Mesenchymal stem cell (in vitro differentiated cells and primary cell): ENCODE measurements around the gene EEF1AKMT3.

Source experiments
- DNase-seq: peaks from one replicate; pipeline ENCODE4 v3.0.0-alpha.2; 2013
- H2AFZ ChIP-seq: one replicate; pipeline ENCODE4 v1.6.1; 2013; ENCODE audit warnings: low read depth, mild to moderate bottlenecking, control low read depth, inconsistent platforms, low read length, moderate library complexity
- H2AK5ac ChIP-seq: 2 replicates; pipeline ENCODE4 v1.6.1; 2013; ENCODE audit warnings: low read length, moderate library complexity, mild to moderate bottlenecking, inconsistent platforms; ENCODE audit not compliant: severe bottlenecking
- H2BK120ac ChIP-seq: one replicate; pipeline ENCODE4 v1.6.1; 2013; ENCODE audit warnings: low read depth, mild to moderate bottlenecking, inconsistent platforms, low read length, moderate library complexity
- H2BK12ac ChIP-seq, 2 experiments: one replicate each; pipeline ENCODE4 v1.6.1; 2013; ENCODE audit warnings: inconsistent platforms in 2 of 2, low read length in 2 of 2, mild to moderate bottlenecking in 2 of 2, moderate library complexity in 2 of 2, control low read depth in 1 of 2
- H2BK15ac ChIP-seq: one replicate; pipeline ENCODE4 v1.6.1; 2013; ENCODE audit warnings: mild to moderate bottlenecking, low read depth, inconsistent platforms; ENCODE audit not compliant: poor library complexity, severe bottlenecking
- H2BK5ac ChIP-seq: 2 replicates; pipeline ENCODE4 v1.6.1; 2013; ENCODE audit warnings: low read depth, mild to moderate bottlenecking, low read length, control low read depth, inconsistent platforms; ENCODE audit not compliant: poor library complexity, severe bottlenecking
- H3K14ac ChIP-seq, 2 experiments: one replicate each; pipeline ENCODE4 v1.6.1; 2013; ENCODE audit warnings: inconsistent platforms in 2 of 2, low read length in 2 of 2, control low read depth in 1 of 2, mild to moderate bottlenecking in 1 of 2, moderate library complexity in 1 of 2
- H3K18ac ChIP-seq, 2 experiments: one replicate each; pipeline ENCODE4 v1.6.1; 2013; ENCODE audit warnings: inconsistent platforms in 2 of 2, low read length in 2 of 2, control low read depth in 1 of 2, low read depth in 1 of 2, mild to moderate bottlenecking in 1 of 2
- H3K23ac ChIP-seq, 2 experiments: one replicate each; pipeline ENCODE4 v1.6.1; 2013; ENCODE audit warnings: inconsistent platforms in 2 of 2, low read length in 2 of 2, mild to moderate bottlenecking in 2 of 2, moderate library complexity in 2 of 2, control low read depth in 1 of 2
- H3K27ac ChIP-seq: 2 replicates; pipeline ENCODE4 v1.5.1; 2013; ENCODE audit warnings: mild to moderate bottlenecking, moderate library complexity, low read length, control low read depth, inconsistent platforms; ENCODE audit not compliant: poor library complexity, severe bottlenecking
- H3K27me3 ChIP-seq, 2 experiments: 2 replicates each; pipeline versions ENCODE4 v1.6.1 to v1.7.0; 2013; ENCODE audit warnings: low read length in 2 of 2, mild to moderate bottlenecking in 2 of 2, moderate library complexity in 2 of 2, control low read depth in 1 of 2, inconsistent platforms in 1 of 2; ENCODE audit not compliant: control insufficient read depth in 1 of 2, insufficient read depth in 1 of 2
- H3K36me3 ChIP-seq, 2 experiments: 2 replicates each; pipeline versions ENCODE4 v1.6.1 to v1.7.0; 2013; ENCODE audit warnings: low read length in 2 of 2, control low read depth in 1 of 2, inconsistent platforms in 1 of 2, low read depth in 1 of 2, mild to moderate bottlenecking in 1 of 2; ENCODE audit not compliant: insufficient read depth in 2 of 2, control insufficient read depth in 1 of 2
- H3K4ac ChIP-seq, 2 experiments: one replicate each; pipeline ENCODE4 v1.6.1; 2013; ENCODE audit warnings: inconsistent platforms in 2 of 2, low read length in 2 of 2, mild to moderate bottlenecking in 2 of 2, moderate library complexity in 2 of 2, control low read depth in 1 of 2, low read depth in 1 of 2
- H3K4me1 ChIP-seq: 2 replicates; pipeline ENCODE4 v1.6.1; 2013; ENCODE audit warnings: low read depth, low read length, control low read depth; ENCODE audit not compliant: control insufficient read depth, insufficient read depth
- H3K4me2 ChIP-seq: 2 replicates; pipeline ENCODE4 v1.6.1; 2013; ENCODE audit warnings: low read length, mild to moderate bottlenecking, inconsistent platforms; ENCODE audit not compliant: poor library complexity, severe bottlenecking
- H3K4me3 ChIP-seq, 2 experiments: 2 replicates each; pipeline versions ENCODE4 v1.5.1 to v1.7.0; 2013; ENCODE audit warnings: low read length in 2 of 2, mild to moderate bottlenecking in 2 of 2, control low read depth in 1 of 2, low read depth in 1 of 2; ENCODE audit not compliant: insufficient read depth in 1 of 2
- H3K79me1 ChIP-seq: replicated peaks from 2 replicates; pipeline ENCODE4 v1.6.1; 2013; ENCODE audit warnings: mild to moderate bottlenecking, control low read depth, low read length, inconsistent platforms; ENCODE audit not compliant: poor library complexity, severe bottlenecking
- H3K9ac ChIP-seq: 2 replicates; pipeline ENCODE4 v1.7.0; 2013; ENCODE audit warnings: mild to moderate bottlenecking, low read length, moderate library complexity
- H3K9me3 ChIP-seq: 2 replicates; pipeline ENCODE4 v1.7.0; 2013; ENCODE audit warnings: mild to moderate bottlenecking, low read length; ENCODE audit not compliant: control insufficient read depth
- H4K8ac ChIP-seq: one replicate; pipeline ENCODE4 v1.6.1; 2013; ENCODE audit warnings: inconsistent platforms, mild to moderate bottlenecking, low read length, moderate library complexity
- H4K91ac ChIP-seq: one replicate; pipeline ENCODE4 v1.6.1; 2013; ENCODE audit warnings: mild to moderate bottlenecking, low read length, inconsistent platforms
- whole genome bisulfite sequencing: methylation state at CpG from one replicate; pipeline ENCODE4 v1.1.7; 2013; ENCODE audit warnings: mixed read lengths; 5-methylcytosine and 5-hydroxymethylcytosine counted together

Gene EEF1AKMT3

DNA sequence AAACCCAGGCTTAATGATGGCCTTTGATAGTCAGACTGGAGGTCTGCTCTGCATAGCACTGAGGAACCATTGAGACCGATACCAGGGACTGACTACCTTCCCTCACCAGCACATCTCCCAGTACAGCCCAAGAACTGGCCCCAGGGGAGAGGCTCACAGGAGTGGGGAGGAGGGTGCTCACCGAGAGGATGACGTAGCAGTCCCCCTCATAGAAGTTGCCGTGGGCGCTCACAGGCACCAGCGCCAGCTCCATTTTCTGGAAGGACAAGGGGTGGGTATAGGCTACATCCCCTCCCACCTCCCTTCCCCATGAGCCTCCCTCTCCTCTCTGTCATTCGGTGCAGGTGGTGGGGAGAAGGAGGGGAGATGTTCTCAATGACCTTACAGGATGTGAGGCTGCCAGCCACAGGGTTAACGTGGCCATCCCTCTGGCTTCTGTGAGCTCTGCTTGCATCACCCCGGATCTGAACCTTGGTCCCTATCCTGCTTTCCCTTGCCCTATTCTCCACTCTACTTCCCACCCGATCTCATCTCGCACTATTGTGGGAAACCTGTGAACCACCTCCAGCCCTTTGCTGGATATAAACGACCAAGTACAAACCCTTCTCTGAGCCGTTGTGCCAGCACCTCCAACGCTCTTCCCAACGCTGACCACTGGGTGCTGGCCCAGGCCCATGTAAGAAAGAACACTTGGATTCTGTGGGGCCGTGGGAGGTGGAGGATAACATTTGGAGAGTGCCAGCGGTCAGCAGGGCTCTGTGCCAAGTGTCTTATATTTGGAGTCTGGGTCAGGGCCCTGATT lies 41.8 kb downstream of the EEF1AKMT3 start:
- H3K18ac ChIP-seq: no peak overlapping the region
- H2AFZ ChIP-seq: no peak overlapping the region
- H3K27ac ChIP-seq: no peak overlapping the region

DNA sequence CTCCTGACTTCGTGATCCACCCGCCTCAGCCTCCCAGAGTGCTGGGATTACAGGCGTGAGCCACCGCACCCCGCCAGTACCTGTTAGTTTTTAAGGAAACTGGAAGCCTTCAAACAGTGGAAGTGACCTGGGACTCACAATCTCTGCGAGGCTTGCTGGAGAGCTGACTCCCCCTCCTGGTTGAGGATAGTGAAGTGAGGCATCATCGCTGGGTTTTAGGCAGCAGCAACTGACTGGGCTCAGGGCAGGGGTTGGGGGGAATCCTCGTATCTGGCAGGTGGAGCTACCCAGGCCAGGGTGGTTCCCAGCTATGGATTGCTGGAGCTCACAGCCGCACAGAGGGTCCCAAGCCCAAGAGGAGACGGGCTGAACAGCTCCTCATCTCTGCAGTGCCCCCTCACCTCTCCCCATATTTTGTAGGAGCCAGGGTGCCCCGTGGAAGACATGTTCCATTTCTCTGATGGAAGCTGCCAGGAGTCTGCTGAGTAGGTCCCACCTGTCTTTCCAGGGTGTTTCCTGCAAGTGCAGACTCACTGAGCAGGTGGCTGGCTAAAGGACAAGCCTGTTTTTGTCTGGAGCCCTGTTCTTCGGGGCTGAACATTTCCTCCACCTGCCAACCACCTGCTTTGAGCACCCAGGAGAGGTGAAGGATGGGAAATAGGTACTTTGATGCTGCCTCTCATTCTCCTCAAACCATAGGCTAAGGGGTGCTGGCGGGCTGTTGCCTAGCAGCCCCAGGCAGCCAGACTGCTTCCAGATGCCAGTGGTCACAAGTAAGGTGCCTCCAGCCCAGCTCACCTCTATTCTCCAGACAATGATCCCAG lies 43.0 kb downstream of the EEF1AKMT3 start:
- Histone ChIP-seq H3K27ac (no peak overlapping the region), H3K23ac (no peak overlapping the region), H2AK5ac (no peak overlapping the region), H4K91ac (peak overlapping the region; percentile 25), H3K9me3 (no peaks in the 10 kb centered on the region), H2AFZ (no peak overlapping the region), H3K4me2 (no peak overlapping the region), H3K14ac (no peak overlapping the region), H3K36me3 (peaks cover 52 to 77% of the 10 kb centered on the region in 2 experiments), H3K4me3 (no peak overlapping the region), H2BK5ac (no peak overlapping the region), H2BK15ac (no peak overlapping the region), H3K18ac (peak overlapping the region in 1 of 2 experiments; percentile 18), H3K9ac (no peak overlapping the region), H3K4me1 (peaks cover 8% of the 10 kb centered on the region), H4K8ac (peak overlapping the region; percentile 45), H3K27me3 (no peaks in the 10 kb centered on the region), H2BK12ac (peak overlapping the region in 1 of 2 experiments; percentile 11), H2BK120ac (no peak overlapping the region), H3K79me1 (peaks cover 3% of the 10 kb centered on the region), H3K4ac (no peak overlapping the region)
- no peak for DNase-seq
- WGBS: 72% methylated on average over 12 of the region's 13 CpGs

More for the DNA sequence above, 41.8 kb downstream of the EEF1AKMT3 start:
- no peak overlapping the region for H2BK5ac ChIP-seq
- H3K79me1 ChIP-seq: peaks cover 3% of the 10 kb centered on the region
- no peak overlapping the region for H3K4ac ChIP-seq
- no peak overlapping the region for H3K23ac ChIP-seq
- no peak overlapping the region for H4K91ac ChIP-seq
- 85% methylated on average over 11 of the region's 17 CpGs for WGBS
- H2BK12ac ChIP-seq: no peak overlapping the region
- no peak overlapping the region for H2BK120ac ChIP-seq
- no peak overlapping the region for H3K14ac ChIP-seq
- H3K9me3 ChIP-seq: no peaks in the 10 kb centered on the region
- H3K4me1 ChIP-seq: peaks cover 8% of the 10 kb centered on the region
- peak overlapping the region; percentile 33 for H4K8ac ChIP-seq
- H3K9ac ChIP-seq: peak overlapping the region; percentile 2
- H3K4me2 ChIP-seq: no peak overlapping the region
- no peak overlapping the region for H3K4me3 ChIP-seq
- no peak overlapping the region for H2AK5ac ChIP-seq
- DNase-seq: no peak
- no peak overlapping the region for H2BK15ac ChIP-seq
- H3K36me3 ChIP-seq: peaks cover 52 to 77% of the 10 kb centered on the region in 2 experiments
- no peaks in the 10 kb centered on the region for H3K27me3 ChIP-seq

DNA sequence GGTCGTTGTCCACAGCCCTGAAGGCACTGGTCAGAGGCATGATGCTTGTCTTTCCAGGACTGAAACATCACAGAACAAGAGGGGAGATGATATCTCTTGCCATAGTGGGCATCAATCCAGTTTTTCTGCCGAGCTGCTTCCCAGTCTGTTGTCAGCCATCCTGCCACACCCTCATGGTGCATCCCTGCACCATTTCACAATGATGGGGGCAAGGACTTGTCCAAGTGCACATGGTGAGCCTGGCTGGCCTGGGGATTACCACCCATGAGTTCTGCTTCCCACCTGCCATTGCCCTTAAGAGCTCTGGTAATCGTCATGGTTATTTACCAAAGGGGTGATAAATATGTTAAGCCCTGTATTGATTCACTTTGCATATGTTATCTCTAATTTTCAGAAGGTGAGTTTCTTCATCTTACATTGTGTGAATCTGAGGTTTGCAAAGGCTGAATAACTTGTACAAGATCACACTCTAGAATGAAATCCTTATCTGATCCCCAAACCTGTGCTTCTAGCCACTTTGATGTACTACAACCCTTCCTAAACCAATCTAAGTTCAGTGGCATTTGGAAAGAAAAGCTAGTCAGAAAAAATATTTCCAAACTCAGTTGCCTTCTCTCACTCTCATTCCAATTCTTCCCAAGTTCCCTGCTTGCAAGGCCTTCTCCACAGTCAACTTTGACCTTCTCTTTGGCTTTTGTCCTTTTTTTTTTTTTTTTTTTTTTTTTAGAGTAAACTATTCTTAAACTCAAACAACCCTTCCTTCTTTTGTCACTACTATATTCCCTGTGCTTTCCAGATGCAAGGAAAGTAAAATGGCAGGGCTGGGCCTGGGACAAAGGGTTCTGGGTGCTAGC lies 43.8 kb downstream of the EEF1AKMT3 start:
- H3K9ac ChIP-seq: no peak overlapping the region
- H3K23ac ChIP-seq: no peak overlapping the region
- H2BK120ac ChIP-seq: no peak overlapping the region
- no peak overlapping the region for H2BK5ac ChIP-seq
- H3K4ac ChIP-seq: no peak overlapping the region
- peaks cover 8% of the 10 kb centered on the region for H3K4me1 ChIP-seq
- peaks cover 5% of the 10 kb centered on the region for H3K79me1 ChIP-seq
- peaks cover 54 to 77% of the 10 kb centered on the region in 2 experiments for H3K36me3 ChIP-seq
- no peak overlapping the region for H3K4me2 ChIP-seq
- H2BK12ac ChIP-seq: no peak overlapping the region
- H3K14ac ChIP-seq: no peak overlapping the region
- no peaks in the 10 kb centered on the region for H3K9me3 ChIP-seq
- no peak overlapping the region for H3K18ac ChIP-seq
- H3K27ac ChIP-seq: no peak overlapping the region
- no peak overlapping the region for H2AK5ac ChIP-seq
- no peaks in the 10 kb centered on the region for H3K27me3 ChIP-seq
- WGBS: 83% methylated on average over 2 of the region's 3 CpGs
- H4K8ac ChIP-seq: no peak overlapping the region
- no peak overlapping the region for H2AFZ ChIP-seq
- no peak for DNase-seq
- H3K4me3 ChIP-seq: no peak overlapping the region
- peak overlapping the region; percentile 25 for H4K91ac ChIP-seq
- H2BK15ac ChIP-seq: no peak overlapping the region
